Uterus (tissue), 4 donors: ENCODE measurements around the gene SACM1L. TPM values are rescaled to one million over a fixed set of nuclear protein-coding genes. Genes with fewer than 3 reads are reported as not detected.

Experiments
- DNase-seq, 2 donors: peaks; one replicate each; pipeline ENCODE4 v3.0.0-alpha.2; 2019 to 2020
- H3K27ac ChIP-seq, 2 donors: fragments of 200-600 bp; sonication (generic); 1 replicate in 1 of 2; 2 replicates in 1 of 2; pipeline ENCODE4 v1.5.1; 2016 to 2018
- H3K27me3 ChIP-seq, 2 donors: fragments of 200-600 bp; sonication (generic); one replicate each; pipeline ENCODE4 v1.5.1; 2018 to 2019; ENCODE audit warnings: control low read depth in 1 of 2
- H3K36me3 ChIP-seq, 2 donors: fragments of 200-600 bp; sonication (generic); one replicate each; pipeline ENCODE4 v1.5.1; 2019; ENCODE audit warnings: control low read depth in 1 of 2
- H3K4me1 ChIP-seq, 2 donors: fragments of 200-600 bp; sonication (generic); one replicate each; pipeline ENCODE4 v1.5.1; 2018 to 2019; ENCODE audit warnings: control low read depth in 1 of 2
- H3K4me3 ChIP-seq, 2 donors: fragments of 200-600 bp; sonication (generic); 1 replicate in 1 of 2; 2 replicates in 1 of 2; pipeline ENCODE4 v1.5.1; 2018 to 2019; ENCODE audit warnings: mild to moderate bottlenecking in 1 of 2
- H3K9me3 ChIP-seq, 2 donors: fragments of 200-600 bp; sonication (generic); one replicate each; pipeline ENCODE4 v1.5.1; 2019; ENCODE audit warnings: control low read depth in 1 of 2
- CTCF ChIP-seq, 4 experiments: fragments of 200-600 bp in 2 of 4; fragments of 450-650 bp in 2 of 4; sonication (generic) in 2 of 4; IDR thresholded peaks; one replicate each; pipeline ENCODE4 v1.5.1; 2016 to 2019; ENCODE audit warnings: antibody characterized with exemption in 4 of 4, mild to moderate bottlenecking in 2 of 4, moderate library complexity in 1 of 4
- POLR2A ChIP-seq, 2 donors: fragments of 450-650 bp; IDR thresholded peaks; one replicate each; pipeline ENCODE4 v1.6.1; 2016; ENCODE audit warnings: antibody characterized with exemption in 2 of 2, mild to moderate bottlenecking in 1 of 2, moderate library complexity in 1 of 2
- intact Hi-C: fragments of 100-400 bp; cut with DNase I; formaldehyde crosslinking; loops from one replicate; pipeline ENCODE4 v1.15.1; 2023; ENCODE audit warnings: low total_unique reads
- total RNA-seq, 4 donors: library from RNA; depleted of rRNA in 3 of 4; stranded (reverse); fragments of >200 nt in 3 of 4; gene quantifications; one replicate each; pipeline versions ENCODE4 v1.1.0 to v1.2.4, GENCODE V29; 2014 to 2023
- donor health status: DM: yes; HTN: yes; CAD: no.

Gene SACM1L
- total RNA-seq, 4 donors from 2014 or later: 24.3 to 83.0 (median 68.7) TPM

- Histone ChIP-seq H3K4me3 (no peak overlapping the region), H3K27me3 (no peaks in the 10 kb centered on the region), H3K27ac (no peak overlapping the region), H3K4me1 (no peaks in the 10 kb centered on the region), H3K36me3 (no peaks in the 10 kb centered on the region), H3K9me3 (no peaks in the 10 kb centered on the region)
- DNase-seq: no peak
- TF ChIP-seq POLR2A (IDR thresholded peaks at IDR 0.05) (no peak), CTCF (IDR thresholded peaks at IDR 0.05) (no peak)
- intact Hi-C loops: no loop called here
Measured at GRCh38 chr3:45741247-45741646, 52.1 kb downstream of the SACM1L start.

- no peak for TF ChIP-seq CTCF (IDR thresholded peaks at IDR 0.05)
- TF ChIP-seq POLR2A (IDR thresholded peaks at IDR 0.05): no peak
- Histone ChIP-seq H3K27me3 (no peaks in the 10 kb centered on the region), H3K4me1 (no peaks in the 10 kb centered on the region), H3K36me3 (no peaks in the 10 kb centered on the region), H3K9me3 (no peaks in the 10 kb centered on the region), H3K27ac (no peak overlapping the region), H3K4me3 (no peak overlapping the region)
- intact Hi-C loops: no loop called here
- no peak for DNase-seq
Measured at GRCh38 chr3:45741742-45742460, 52.7 kb downstream of the SACM1L start.

GRCh38 chr3:45742461-45743089, 53.4 kb downstream of the SACM1L start:
- no peak for DNase-seq
- Histone ChIP-seq H3K27me3 (no peaks in the 10 kb centered on the region), H3K4me3 (no peak overlapping the region), H3K36me3 (no peaks in the 10 kb centered on the region), H3K4me1 (no peaks in the 10 kb centered on the region), H3K9me3 (no peaks in the 10 kb centered on the region), H3K27ac (no peak overlapping the region)
- no peak for TF ChIP-seq POLR2A (IDR thresholded peaks at IDR 0.05)
- TF ChIP-seq CTCF (IDR thresholded peaks at IDR 0.05): no peak
- intact Hi-C loops: no loop called here

DNA sequence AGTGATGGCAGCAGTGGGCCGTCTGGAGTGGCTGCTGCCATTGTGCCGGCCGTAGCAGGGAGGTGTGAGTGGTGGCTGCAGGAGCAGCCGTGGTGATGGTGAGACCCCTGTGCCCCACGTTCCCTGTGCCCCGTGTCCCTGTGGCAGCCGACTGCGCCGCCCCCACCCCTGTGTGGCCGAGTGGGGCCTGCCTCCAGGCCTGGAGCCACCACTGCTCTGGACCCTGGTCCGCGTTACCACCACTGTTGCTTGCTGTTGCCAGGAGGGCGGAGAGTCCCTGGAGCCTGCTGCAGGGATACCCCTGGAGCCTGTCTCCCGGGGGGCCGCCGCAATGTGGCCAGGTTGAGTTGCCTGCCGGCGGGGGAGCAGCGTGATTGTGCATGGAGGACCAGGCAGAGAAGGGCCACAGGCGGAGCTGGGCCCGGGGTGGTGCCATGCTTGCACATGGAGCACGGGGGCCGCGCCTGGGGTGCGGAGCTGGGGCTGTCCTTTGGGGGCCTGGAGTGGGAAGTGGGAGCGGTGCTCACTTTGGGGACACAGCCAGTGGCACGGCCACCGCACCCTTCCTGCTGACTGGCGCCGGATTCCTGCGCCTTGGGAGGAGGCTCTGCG, 57.1 kb downstream of the SACM1L start:
- Histone ChIP-seq H3K27ac (no peak overlapping the region), H3K4me3 (no peak overlapping the region), H3K36me3 (no peaks in the 10 kb centered on the region), H3K27me3 (no peaks in the 10 kb centered on the region), H3K4me1 (no peaks in the 10 kb centered on the region), H3K9me3 (no peaks in the 10 kb centered on the region)
- no peak for TF ChIP-seq POLR2A (IDR thresholded peaks at IDR 0.05)
- no peak for TF ChIP-seq CTCF (IDR thresholded peaks at IDR 0.05)
- DNase-seq: no peak
- intact Hi-C loops: no loop called here
